ENCODE data around the gene NEAT1.
A peak's percentile ranks its signal among the peaks of the same experiment; 100 is the strongest.
"Not testable (repeated sequence)": the region's sequence is repeated elsewhere in the genome, so short reads cannot be mapped to it uniquely, and the experiment has no call there.

The NEAT1 gene

GRCh38 chr11:65451301-65451700 lies 28.7 kb downstream of the NEAT1 start:
- DNase-seq (ENCODE audit: low spot score) = not testable (repeated sequence)

GRCh38 chr11:65452259-65452658 lies 29.7 kb downstream of the NEAT1 start:
- DNase-seq (ENCODE audit: low spot score) = not testable (repeated sequence)

GRCh38 chr11:65452806-65453490 lies 30.4 kb downstream of the NEAT1 start:
- no peak for DNase-seq (ENCODE audit: low spot score)

- no peak for DNase-seq (ENCODE audit: low spot score)
Measured at GRCh38 chr11:65454311-65454695, 31.7 kb downstream of the NEAT1 start.

GRCh38 chr11:65454696-65455456 lies 32.3 kb downstream of the NEAT1 start:
- DNase-seq (ENCODE audit: low spot score) = peak; percentile 80

- DNase-seq (ENCODE audit: low spot score) = no peak
Measured at GRCh38 chr11:65456418-65456817, 33.8 kb downstream of the NEAT1 start.

- no peak for DNase-seq (ENCODE audit: low spot score)
Measured at GRCh38 chr11:65459552-65459951, 37.0 kb downstream of the NEAT1 start.

GRCh38 chr11:65465471-65465870 lies 42.9 kb downstream of the NEAT1 start:
- not testable (repeated sequence) for DNase-seq (ENCODE audit: low spot score)

GRCh38 chr11:65467306-65467705 lies 44.7 kb downstream of the NEAT1 start:
- not testable (repeated sequence) for DNase-seq (ENCODE audit: low spot score)

- peak; percentile 68 for DNase-seq (ENCODE audit: low spot score)
Measured at GRCh38 chr11:65468874-65469333, 46.3 kb downstream of the NEAT1 start.

GRCh38 chr11:65470433-65471049 lies 47.9 kb downstream of the NEAT1 start:
- DNase-seq (ENCODE audit: low spot score) = no peak

- no peak for DNase-seq (ENCODE audit: low spot score)
Measured at GRCh38 chr11:65471447-65471891, 48.9 kb downstream of the NEAT1 start.

GRCh38 chr11:65472588-65473277 lies 50.1 kb downstream of the NEAT1 start:
- DNase-seq (ENCODE audit: low spot score) = not testable (repeated sequence)

GRCh38 chr11:65473278-65473860 lies 50.8 kb downstream of the NEAT1 start:
- no peak for DNase-seq (ENCODE audit: low spot score)

GRCh38 chr11:65474864-65475263 lies 52.3 kb downstream of the NEAT1 start:
- no peak for DNase-seq (ENCODE audit: low spot score)

- no peak for DNase-seq (ENCODE audit: low spot score)
Measured at GRCh38 chr11:65476632-65477148, 54.1 kb downstream of the NEAT1 start.

- peak; percentile 91 for DNase-seq (ENCODE audit: low spot score)
Measured at GRCh38 chr11:65477149-65477965, 54.8 kb downstream of the NEAT1 start.

- DNase-seq (ENCODE audit: low spot score) = no peak
Measured at GRCh38 chr11:65478388-65479183, 56.0 kb downstream of the NEAT1 start.

GRCh38 chr11:65479184-65480145 lies 56.9 kb downstream of the NEAT1 start:
- DNase-seq (ENCODE audit: low spot score) = no peak
